GM10266 (cell line): ENCODE data around the gene NR6A1.

Experiments used
- DNase-seq: peaks from one replicate; pipeline ENCODE4 v3.0.0; 2012; ENCODE audit errors: extremely low spot score
- CTCF ChIP-seq: IDR thresholded peaks from 2 replicates; pipeline ENCODE4 v1.5.1; 2012; ENCODE audit warnings: mild to moderate bottlenecking, low read depth; ENCODE audit not compliant: control insufficient read depth, insufficient read depth; ENCODE audit errors: missing control alignments

NR6A1 gene

GRCh38 chr9:124764774-124765438 is 6.2 kb downstream of the NR6A1 start:
- DNase-seq, result peak; percentile 55
- TF ChIP-seq CTCF, result peak; percentile 49

- DNase-seq, result no peak
- no peak for TF ChIP-seq CTCF
Observed at GRCh38 chr9:124762633-124763032, 8.5 kb downstream of the NR6A1 start.

- no peak for TF ChIP-seq CTCF
- DNase-seq, result no peak
Observed at GRCh38 chr9:124761710-124762109, 9.4 kb downstream of the NR6A1 start.

GRCh38 chr9:124761196-124761595 is 9.9 kb downstream of the NR6A1 start:
- DNase-seq, result no peak
- no peak for TF ChIP-seq CTCF

- TF ChIP-seq CTCF, result no peak
- no peak for DNase-seq
Observed at GRCh38 chr9:124760719-124761118, 10.4 kb downstream of the NR6A1 start.

GRCh38 chr9:124759327-124759726 is 11.8 kb downstream of the NR6A1 start:
- DNase-seq, result no peak
- TF ChIP-seq CTCF, result no peak

- DNase-seq, result no peak
- TF ChIP-seq CTCF, result no peak
Observed at GRCh38 chr9:124758691-124759090, 12.4 kb downstream of the NR6A1 start.
